Spleen (tissue), 7 donors: ENCODE results near the gene ARRDC1.

Source experiments
- CTCF ChIP-seq, 11 experiments: fragments of 200-600 bp in 7 of 11; fragments of 450-650 bp in 4 of 11; sonication (generic) in 4 of 11; IDR thresholded peaks in 8 of 11; conservative IDR thresholded peaks in 3 of 11; 1 replicate in 7 of 11; 2 replicates in 4 of 11; pipeline versions ENCODE4 v1.4.0 to v1.8.0; 2016 to 2021; ENCODE audit warnings: antibody characterized with exemption in 11 of 11, inconsistent platforms in 4 of 11, mild to moderate bottlenecking in 1 of 11
- POLR2A ChIP-seq, 3 donors: fragments of 450-650 bp; IDR thresholded peaks; one replicate each; pipeline ENCODE4 v1.5.1; 2017; ENCODE audit warnings: antibody characterized with exemption in 3 of 3, mild to moderate bottlenecking in 1 of 3
- POLR2AphosphoS5 ChIP-seq, 3 donors: sonication (generic); formaldehyde crosslinking; IDR thresholded peaks; one replicate each; pipeline ENCODE4 v1.5.1; 2017; ENCODE audit warnings: antibody characterized with exemption in 3 of 3
- donor health status: DM: no; HTN: no; CAD: no; lungs with moderate emphysema.
- donor health status: DM: no; HTN: no; CAD: no.
- donor health status: DM: no; HTN: no; CAD: no.

- no peak for TF ChIP-seq POLR2A (IDR thresholded peaks at IDR 0.05)
- TF ChIP-seq CTCF (IDR thresholded peaks at IDR 0.05 in 8 of 11, conservative IDR thresholded peaks at IDR 0.05 in 3 of 11): no peak
- no peak for TF ChIP-seq POLR2AphosphoS5 (IDR thresholded peaks at IDR 0.05)
These were observed 45.3 kb downstream of the ARRDC1 start for GRCh38 chr9:137650779-137651178.
